ENCODE measurements around the gene STX5.
A peak's percentile ranks its signal among the peaks of the same experiment; 100 is the strongest.
"Not testable (repeated sequence)": the region's sequence is repeated elsewhere in the genome, so short reads cannot be mapped to it uniquely, and the experiment has no call there.

STX5 gene

DNA sequence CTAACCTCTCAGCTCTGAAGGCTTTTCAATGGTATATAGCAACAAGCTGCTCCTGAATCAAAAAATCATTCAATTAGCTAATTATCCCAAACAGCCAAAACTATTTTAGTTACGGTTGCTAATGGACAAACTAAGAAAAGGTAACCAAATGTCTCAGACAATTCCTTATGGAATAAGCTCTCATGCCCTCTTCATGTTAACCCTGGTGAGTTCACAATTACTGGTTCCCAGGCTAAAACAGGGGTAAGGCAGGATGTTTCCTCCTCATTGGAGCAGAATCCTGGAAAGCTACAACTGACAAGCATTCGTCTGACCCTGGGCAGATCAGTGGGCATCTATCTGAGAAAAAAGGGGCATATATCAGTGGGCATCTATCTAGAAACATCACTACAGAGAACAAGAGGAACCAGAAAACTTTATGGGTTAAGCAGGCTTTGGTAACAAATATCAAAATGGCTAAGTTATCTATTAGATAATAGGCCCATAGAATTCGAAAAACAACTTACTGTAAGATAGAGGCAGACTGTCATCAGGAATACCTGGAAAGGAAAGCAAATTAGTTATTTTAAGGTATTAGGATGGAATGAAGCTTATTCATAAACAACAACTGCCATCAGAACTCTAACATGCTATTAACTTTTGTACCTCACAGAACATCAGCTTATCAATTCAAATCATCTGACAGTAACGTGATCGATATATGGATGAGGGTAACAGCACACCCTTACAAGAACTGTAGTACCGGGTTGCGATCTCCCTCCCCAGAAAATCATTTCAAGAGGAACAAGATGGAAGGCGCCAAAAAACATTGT lies 22.4 kb upstream of the STX5 start:
- DNase-seq: no peak

DNA sequence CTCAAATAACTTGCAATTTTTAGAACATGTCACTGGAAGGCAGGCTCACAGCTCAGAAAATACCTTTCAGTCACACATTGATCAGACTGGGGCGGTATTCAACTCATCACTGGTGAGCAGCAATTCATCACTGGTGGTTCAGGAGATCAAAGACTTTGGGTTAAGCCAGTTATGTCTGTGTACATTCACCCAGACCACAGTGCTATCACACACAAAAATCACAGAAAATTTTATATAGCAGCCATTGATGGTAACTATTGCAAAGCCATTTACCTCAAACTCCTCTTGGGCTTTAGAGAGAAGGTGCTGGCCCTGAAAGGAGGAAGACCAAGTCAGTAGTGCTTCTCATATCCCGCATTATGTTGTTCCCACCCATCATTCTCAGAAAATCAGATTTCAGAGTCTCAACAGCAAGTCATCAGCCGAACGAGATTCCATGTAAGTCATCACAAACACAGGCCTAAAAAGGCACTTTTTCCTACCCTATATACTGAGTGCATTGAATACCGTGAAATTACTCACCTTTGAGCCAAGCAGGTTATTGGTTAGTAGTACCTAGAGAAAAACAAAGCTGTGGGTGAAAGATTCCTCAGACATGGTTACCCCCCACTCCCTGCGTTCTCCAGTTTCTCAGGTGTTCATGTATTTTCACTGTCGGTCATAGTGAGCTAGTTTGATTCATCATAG lies 21.6 kb upstream of the STX5 start:
- no peak for DNase-seq

DNA sequence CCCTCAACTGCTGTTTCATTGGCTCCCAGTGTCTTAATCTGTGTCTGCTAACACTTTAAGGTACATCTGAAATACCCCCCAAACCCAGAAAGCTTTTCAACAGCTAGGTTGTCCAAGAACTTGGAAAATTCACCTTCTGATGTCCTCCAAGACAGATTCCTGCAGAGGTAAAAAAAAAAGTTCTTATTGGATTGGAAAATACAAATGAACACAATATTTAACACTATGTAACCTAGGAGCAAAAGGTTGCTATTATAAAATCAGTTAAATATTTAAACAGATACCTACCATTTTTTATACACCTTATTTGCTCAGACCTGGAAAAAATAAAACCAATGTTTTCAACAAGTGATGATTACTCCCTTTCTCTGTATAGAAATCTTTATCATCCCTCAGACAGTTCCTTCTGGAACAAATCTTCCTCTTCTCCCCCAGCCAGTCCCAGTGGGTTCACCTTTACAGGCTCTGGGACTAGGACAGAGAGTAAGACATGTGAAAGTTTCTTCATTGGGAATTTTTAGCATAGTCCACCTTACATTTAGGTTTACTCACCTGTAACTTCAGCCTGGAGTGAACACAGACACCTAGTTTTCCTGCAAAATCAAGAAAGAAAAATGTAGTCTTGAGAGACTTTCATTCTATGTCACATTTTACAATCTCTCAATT lies 20.8 kb upstream of the STX5 start:
- no peak for DNase-seq

DNA sequence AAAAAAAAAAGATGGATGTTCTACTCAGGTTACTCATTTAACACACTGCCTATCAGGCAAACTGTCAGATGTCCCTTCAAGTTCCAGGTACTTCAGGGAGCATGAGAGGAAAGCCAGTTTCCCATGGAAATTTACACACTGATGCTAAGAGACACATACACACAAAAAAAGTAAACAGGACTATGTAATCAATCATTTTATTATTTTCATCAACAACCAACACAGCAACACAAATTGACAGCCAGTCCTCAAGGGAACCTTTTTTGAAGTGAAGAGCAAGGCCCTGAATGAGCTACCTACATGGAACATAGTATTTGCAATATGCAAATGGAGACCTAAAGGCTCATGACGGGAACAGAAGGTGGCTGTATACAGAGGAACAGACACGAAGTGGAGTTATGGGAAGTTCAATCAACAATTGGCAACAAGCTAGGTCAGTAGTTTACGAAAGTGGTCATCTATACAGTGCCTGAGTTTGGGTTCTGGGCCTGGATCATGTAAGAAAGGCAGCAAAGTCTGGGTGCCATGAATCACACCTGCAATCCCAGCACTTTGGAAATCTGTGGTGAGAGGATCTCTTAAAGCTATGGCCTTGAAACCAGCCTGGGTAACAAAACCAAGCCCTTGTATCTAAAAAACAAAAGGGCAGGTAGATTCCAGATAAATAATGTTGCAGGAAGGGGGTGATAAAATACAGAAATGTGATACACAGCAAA lies 20.1 kb upstream of the STX5 start:
- peak; percentile 34 for DNase-seq

DNA sequence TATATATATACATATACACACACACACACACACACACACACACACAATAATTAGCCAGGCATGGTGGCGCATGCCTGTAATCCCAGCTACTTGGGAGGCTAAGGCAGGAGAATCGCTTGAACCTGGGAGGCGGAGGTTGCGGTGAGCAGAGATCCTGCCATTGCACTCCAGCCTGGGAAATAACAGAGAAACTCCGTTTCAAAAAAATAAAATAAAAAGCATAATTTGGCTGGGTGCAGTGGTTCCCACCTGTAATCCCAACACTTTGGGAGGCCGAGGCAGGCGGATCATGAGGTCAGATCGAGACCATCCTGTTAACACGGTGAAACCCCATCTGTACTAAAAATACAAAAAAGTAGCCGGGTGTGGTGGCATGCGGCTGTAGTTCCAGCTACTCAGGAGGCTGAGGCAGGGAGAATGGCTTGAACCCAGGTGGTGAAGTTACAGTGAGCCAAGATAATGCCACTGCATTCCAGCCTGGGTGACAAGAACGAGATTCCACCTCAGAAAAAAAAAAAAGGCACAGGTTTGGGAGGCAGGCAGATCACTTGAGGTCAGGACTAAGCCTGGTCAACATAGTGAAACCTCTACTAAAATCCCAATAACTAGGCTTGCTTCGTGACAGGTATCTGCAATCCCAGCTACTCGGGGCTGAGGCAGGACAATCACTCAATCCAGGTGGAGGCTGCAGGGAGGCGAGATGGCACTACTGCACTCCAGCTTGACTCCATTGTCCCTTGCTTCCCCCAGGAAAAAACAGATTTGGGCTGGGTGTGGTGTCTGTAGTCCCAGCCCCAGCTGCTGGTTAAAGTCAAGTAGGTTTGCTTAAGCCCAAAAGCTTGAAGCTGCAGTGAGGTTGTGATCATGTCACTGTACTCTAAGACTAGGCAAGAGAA lies 19.3 kb upstream of the STX5 start:
- peak; percentile 66 for DNase-seq

DNA sequence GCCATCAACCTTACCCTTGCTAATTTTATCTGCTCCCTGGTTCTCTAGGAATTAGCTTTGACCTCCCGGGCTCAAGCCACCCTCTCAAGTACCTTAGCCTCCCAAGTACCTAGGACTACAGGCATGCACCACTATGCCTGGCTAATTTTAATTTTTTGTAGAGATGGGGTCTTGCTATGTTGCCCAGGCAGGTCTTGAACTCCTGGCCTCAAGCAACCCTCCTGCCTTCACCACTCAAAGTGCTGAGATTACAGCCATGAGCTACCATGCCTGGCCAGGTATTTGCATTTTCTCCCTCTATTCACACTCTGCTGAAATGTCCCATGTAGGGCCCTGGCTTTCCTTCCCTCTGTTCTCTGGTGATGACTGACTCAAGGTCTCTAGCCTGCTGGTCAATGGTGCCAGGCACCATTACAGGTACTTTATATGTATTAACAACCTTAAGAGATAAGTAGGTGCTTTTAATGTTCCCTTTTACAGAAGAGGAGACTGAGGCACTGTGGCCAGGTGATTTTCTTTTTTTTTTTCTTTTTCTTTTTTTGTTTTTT lies 16.0 kb upstream of the STX5 start:
- no peak for DNase-seq

DNA sequence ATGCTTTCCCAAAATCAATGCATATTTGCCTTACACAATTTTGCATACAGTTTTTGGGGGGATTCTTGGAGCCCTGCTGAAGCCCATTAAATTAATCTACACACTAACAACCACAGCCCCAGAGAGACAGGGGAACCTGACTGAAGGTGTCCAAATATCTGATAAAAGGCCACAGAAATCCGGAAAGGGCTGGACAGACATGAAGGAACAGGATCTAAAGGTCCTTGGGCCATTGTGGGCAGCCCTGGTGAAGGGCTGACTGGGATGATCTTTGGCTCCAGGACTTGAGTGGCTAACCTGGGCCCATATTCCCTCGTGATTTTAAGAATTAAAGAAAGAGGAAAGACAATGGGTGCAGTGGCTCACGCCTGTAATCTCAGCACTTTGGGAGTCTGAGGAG lies 14.3 kb upstream of the STX5 start:
- DNase-seq: no peak

DNA sequence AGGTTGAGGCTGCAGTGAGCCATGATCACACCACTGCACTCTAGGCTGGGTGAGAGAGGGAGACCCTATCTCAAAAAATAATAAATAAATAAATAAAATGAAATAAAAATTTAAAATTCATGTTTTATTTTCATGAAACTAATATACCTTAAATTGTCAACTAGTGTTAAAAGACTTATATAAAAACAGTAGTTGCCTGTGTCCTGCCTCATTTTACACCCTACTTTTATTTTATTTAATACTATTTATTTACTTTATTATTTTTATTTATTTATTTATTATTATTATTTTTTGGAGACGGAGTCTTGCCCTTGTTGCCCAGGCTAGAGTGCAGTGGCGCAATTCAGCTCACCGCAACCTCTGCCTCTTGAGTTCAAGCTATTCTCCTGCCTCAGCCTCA lies 12.3 kb upstream of the STX5 start:
- no peak for DNase-seq

DNA sequence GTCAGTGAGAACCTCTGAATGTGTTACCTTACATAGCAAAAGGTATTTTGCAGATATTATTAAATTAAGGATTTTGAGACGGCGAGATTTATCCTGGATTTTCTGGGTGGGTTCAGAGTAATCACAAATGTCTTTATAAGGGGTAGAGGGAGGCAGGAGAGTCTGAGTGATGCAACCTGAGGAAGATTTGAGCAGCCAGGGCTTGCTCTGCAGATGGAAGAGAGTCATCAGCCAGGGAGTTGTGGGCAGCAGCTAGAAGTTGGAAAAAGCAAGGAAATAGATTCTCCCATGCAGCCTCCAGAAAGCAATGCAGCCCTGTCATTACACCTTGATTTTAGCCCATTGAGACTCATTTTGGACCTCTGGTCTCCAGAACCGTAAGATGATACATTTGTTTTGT lies 11.6 kb upstream of the STX5 start:
- DNase-seq: no peak

DNA sequence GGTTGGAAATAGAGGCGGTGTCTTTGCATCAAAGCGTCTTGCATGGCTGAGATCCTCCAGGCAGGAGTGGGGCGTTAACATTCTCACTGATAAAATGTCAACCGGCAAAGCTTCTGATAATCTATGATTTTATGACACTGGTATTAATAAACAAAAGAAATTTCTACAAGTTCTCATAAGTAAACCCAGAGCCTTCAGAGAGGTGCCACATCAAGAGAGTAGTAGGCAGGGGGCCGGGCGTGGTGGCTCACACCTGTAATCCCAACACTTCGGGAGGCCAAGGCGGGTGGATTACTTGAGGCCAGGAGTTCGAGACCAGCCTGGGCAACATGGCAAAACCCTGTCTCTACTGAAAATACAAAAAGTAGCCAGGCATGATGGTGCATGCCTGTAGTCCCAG lies 11.0 kb upstream of the STX5 start:
- not testable (repeated sequence) for DNase-seq

DNA sequence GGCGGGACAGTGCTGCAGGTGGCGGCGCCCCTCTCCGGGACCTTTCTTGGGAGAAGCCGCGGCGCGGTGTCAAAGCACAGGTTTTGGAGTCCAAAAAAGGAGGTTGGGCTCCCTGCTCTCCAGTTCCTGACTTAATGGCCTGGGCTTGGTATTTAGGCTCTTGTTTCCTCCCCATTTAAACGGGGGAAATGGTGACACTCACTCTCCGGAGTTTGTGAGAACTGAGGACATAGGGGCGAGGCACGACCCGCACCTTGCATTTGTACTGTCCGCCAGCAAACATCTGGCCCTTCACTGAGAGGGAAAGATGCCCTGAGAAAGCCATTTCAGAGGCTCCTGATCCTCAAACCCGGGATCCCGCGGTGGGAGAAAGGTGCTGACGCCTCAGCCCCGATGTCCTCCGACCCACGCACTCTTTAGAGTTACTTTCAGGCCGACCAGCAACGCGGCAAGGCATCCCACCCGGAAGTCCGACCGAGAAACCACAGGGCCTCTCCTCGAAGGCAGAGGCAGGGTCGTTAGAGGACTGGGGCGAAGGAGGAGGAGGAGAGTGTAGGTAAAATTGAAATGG lies 10.4 kb upstream of the STX5 start:
- DNase-seq: peak; percentile 36

DNA sequence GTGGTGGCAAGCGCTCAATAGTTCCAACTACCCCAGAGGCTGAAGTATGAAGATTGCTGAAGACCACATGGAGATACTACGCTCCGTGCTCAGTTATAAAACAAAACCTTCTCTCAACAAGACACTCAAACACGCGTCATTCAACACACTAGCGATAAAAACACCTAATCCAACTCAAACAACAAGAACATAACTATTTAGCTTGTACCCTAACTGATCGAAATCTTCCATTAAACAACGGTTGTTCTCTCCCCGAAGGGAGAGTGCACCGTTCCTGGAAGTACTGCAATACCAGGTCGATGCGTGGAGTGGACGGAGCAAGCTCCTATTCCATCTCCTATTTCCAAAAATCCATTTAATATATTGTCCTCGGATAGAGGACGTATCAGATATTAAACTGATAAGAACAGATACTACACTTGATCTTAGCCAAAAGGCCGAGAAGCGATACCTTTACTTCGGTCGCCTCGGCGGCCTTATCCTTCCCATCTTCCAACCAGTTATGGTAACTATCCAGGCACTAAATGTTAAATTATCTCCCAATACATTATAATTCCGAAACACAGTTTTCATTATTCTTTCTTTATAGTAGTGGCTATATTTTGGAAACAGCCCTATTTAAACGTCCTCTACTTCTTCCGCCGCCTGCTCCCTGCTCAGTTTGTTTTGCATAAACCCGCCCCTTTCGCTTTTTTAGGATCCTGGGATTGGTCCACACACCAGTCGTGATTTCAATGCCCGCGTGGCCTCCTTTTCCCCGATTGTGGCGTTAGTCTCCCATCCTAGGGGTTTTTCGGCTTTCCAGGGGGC lies 9.7 kb upstream of the STX5 start:
- DNase-seq: peak; percentile 99

DNA sequence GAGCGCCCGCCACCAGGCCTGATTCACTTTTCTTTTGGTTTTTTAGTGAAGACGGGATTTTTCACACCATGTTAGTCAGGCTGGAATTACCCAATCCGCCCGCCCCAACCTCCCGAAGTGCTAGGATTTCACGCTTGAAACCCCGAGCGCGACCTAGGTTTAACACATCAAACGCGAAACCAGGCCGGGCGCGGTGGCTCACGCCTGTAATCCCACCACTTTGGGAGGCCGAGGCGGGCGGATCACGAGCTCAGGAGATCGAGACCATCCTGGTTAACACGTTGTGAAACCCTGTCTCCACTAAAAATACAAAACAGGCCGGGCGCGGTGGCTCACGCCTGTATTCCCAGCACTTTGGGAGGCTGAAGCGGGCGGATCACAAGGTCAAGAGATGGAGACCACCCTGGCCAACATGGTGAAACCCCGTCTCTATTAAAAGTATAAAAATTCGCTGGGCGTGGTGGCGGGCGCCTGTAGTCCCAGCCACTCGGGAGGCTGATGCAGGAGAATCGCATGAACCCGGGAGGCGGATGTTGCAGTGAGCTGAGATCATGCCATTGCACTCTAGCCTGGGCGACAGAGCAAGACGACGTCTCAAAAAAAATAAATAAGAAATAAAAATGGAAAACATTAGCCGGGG lies 9.0 kb upstream of the STX5 start:
- peak; percentile 95 for DNase-seq

DNA sequence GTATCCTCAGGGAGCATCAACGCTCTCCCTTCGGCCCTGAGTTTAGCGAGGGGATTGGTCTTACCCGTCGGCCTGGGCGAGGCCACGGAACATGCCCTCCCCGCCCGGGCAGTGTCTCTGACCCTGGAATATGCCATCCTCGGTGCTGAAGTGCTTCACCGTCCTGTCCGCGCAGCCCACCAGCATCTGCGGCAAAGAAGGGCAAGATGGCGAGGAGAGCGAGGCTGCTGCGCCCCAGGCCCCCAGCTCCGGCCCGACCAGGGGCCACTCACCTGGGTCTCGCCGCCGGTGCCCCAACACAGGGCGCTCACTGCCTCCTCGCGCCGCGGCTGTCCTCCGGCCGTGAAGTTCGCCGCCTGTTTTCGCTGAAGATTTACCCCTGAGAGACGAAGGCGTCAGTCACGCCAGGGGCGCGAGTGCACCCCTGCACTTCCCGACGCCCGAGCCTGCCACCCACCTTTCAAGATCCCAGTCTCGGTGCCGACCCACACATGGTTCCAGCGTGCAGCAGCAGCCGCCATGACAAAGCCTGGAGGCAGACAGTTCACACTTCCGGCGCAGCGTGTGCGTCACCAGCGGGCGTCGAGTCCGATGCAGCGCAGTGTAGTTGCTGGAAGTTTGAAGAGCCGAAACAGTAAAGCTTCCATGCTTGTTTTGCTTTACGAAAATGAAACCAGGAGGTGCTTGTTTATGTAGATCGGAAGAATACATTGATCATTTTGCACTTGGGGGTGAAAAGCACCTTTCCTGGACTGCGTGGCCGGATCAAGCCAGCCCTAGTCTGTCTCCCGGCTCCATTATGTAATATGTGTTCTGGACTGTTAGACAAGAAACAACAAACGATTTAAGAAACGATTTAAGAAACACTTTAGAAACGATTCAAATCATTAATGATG lies 7.4 kb upstream of the STX5 start, which contains the start of gene WDR74:
Gene WDR74 (minus strand): TSS at position 541 of the 896 bp plus-strand sequence. CDS start 20 bp downstream, at position 521.
- peak; percentile 92 for DNase-seq

DNA sequence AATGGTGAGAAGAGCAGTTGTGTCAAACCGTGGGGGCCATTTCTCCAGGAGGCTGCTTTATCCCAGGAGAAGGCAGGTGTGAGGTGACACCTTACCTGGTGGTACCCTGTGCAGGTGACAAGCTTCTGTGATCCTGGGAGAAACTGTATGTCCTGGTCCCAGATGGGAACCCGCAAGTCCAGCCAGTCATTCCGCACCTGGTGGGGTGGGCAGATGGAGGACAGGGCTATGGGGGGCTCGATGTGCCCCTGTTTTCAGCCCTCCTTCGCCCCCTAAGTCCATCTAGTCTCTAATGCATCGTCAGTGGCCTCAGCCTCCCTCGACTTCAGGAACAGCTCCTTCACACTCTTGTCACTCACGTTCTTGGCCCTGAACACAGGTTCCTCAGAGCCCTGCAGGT lies 3.5 kb upstream of the STX5 start:
- DNase-seq: no peak

DNA sequence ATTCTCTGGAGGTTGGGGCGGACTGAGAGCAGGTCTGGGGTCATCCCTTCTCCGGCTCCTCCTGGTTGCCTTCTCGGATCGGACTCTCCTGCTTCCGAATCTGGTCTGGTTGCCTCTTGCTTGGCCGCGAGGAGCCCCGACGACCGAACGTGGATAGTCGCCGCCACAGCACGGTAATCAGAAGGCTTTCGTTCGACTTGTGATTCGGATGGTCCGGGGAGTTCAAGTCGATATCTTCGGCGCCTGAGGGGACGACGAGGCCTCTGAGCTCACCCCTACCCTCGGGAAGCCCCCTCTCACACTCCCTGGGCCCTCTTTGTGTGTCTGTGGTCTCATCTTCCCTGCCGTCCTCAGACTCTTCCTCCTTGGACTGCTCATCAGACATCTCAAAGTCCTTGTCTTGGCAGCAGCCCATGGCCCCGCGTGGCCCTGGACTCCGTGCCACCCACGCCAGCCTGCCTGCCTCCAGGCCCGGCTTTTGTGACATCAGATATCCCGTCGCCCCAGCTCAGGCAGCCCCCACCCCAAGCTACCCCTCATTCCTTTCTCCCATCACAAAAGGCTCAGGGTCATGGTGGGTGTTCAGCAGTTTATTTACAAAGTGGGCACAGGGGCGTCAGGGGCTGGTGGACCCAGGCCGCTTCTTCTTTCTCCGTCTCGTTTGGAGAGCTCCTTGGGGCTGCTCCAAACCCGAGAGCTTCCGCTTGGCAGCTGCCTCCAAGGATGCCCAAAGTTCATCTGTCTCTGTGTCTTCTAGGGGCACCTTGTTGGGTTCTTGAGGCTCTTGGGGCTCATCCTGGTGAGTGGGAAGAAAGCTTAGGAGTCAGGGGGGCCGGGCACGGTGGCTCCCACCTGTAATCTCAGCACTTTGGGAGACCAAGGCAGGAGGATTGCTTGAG lies 734 bp upstream of the STX5 start, which contains the start of gene TEX54:
Gene TEX54 (minus strand): TSS at position 506 of the 899 bp plus-strand sequence.
- peak; percentile 48 for DNase-seq

DNA sequence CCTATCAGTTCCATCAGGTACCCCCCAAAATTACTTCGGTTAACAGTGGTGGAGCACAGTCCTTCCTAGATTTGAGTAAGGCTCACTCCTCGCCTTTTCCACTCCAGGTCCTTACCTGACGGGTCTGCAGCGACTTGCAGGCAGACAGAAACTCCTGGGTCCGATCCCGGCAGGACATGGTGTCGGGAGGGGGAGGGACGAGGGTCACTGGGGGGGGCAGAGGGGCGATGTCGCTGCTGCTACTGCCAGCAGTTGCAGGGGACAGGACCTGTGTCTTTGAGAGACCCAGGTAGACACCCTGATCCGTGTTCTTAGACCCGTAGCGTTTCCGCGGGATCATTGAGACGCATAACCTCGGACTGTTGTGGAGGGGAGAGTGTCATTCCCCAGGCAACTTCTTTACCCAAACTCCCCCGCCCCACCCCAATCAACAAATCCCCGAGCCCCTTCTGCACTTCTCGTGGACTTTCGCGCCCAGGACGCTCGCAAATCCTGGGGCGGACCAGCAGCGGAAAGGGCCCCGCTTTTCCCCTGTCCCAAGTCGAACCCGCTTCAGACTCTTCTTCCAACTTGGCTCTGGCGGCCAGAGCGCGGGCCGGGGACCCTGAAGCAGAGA lies 839 bp downstream of the STX5 start:
- no peak for DNase-seq

Measured in EL (cell line).